ENCODE results near the gene RAB3A. TPM values are rescaled to one million over a fixed set of nuclear protein-coding genes. Genes with fewer than 3 reads are reported as not detected.

The RAB3A gene
- total RNA-seq, 2 donors from 2014 or later = 3.5 to 4.2 TPM

DNA sequence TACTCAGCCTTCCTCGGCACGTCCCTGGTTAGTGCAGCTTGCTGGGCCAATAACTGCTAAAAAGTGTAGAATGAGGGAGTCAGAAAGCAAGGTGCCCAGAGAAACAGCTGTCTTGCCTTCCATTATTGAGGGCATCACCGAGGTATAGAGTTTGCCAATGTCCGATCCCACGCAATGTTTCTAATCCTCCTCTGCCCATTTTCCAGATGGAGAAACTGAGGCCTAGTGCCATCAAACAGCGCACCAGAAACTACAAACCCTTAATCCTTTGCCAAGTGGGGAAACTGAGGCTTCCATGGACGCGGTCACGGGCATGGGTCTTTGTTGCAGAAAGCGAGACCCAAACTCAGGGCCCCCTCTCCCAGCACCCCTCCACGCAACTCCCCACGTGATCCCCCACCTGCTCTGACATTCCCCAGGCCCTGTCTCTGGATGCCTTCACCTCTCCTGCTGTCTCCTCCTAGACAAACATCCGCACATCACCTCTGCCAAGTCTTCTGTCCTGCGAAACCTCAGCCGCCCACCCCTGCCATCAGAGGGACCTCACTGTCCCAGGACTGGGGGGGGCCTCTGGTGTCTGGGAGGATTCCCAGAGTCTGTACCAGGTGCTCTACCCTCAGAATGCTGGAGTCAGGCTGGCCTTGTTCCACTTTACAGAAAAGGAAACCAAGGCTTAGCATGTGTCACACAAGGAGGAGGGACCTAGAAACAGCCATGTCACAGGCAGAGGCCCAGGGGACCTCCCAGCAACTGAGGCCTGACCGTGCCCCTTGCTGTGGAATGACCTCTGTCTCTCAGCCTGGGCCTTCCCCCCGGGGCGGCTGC, 23.3 kb upstream of the RAB3A start:
- no peaks in the 10 kb centered on the region for H3K36me3 ChIP-seq
- H3K27ac ChIP-seq = no peak overlapping the region
- no peaks in the 10 kb centered on the region for H3K9me3 ChIP-seq
- H3K27me3 ChIP-seq = peaks cover 18% of the 10 kb centered on the region
- no peak overlapping the region for H3K9ac ChIP-seq (ENCODE audit: low read depth in 2 of 2, low read length in 2 of 2)
- intact Hi-C loops (cut with DNase I) = no loop called here
- DNase-seq = no peak
- peaks cover 10% of the 10 kb centered on the region for H3K4me1 ChIP-seq
- TF ChIP-seq, protein P1, sequence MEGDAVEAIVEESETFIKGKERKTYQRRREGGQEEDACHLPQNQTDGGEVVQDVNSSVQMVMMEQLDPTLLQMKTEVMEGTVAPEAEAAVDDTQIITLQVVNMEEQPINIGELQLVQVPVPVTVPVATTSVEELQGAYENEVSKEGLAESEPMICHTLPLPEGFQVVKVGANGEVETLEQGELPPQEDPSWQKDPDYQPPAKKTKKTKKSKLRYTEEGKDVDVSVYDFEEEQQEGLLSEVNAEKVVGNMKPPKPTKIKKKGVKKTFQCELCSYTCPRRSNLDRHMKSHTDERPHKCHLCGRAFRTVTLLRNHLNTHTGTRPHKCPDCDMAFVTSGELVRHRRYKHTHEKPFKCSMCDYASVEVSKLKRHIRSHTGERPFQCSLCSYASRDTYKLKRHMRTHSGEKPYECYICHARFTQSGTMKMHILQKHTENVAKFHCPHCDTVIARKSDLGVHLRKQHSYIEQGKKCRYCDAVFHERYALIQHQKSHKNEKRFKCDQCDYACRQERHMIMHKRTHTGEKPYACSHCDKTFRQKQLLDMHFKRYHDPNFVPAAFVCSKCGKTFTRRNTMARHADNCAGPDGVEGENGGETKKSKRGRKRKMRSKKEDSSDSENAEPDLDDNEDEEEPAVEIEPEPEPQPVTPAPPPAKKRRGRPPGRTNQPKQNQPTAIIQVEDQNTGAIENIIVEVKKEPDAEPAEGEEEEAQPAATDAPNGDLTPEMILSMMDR (IDR thresholded peaks at IDR 0.05) = no peak
- H3K4me3 ChIP-seq = no peak overlapping the region

DNA sequence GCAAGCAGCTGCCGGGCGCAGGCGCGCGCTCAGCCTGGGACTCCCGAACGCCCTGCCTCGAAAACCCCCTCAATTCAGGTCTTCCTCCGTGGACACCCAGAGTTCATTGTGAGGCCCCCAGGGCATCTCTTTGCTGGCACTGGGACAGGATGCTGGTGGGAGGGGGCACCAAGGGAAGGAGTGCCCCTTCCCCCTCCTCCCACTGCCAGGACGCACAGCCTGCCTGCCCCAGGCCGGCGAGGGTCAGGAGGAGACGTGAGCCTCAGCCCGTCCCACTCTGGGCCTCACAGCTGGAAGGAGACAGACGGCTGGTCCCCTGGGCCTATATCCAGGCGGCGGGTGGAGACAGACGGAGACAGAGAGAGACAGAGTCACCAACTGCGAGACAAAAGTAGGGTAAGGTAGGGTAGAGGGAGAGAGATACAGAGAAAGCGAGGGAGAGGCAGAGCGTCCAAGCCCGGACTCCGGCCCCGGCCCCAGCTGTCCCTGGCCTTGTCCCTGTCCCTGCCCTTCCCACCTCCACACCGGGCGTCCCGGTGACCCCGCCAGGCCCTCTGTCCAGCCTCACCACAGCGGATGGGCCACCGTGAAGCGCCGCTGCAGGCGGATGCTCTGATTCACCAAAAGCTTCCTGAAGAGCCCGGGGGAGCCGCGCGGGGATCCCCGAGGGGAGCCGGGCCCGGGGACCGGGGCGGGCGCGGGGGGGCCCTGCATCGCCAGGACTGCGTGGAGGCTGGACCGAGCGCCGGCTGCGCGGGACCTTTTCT, 22.0 kb upstream of the RAB3A start, which contains the start of gene PDE4C:
Gene PDE4C (minus strand): TSS at position 737 of the 767 bp plus-strand sequence. CDS start 23 bp downstream, at position 714.
- intact Hi-C loops (cut with DNase I) = no loop called here
- H3K9ac ChIP-seq (ENCODE audit: low read depth in 2 of 2, low read length in 2 of 2) = peak within 1 kb of the TSS in 1 of 2 donors; percentile 2
- no peak within 1 kb of the TSS for H3K4me3 ChIP-seq
- H3K36me3 ChIP-seq = no peaks in the 10 kb centered on the region
- no peak within 1 kb of the TSS for H3K27ac ChIP-seq
- peaks cover 10% of the 10 kb centered on the region for H3K4me1 ChIP-seq
- no peaks in the 10 kb centered on the region for H3K9me3 ChIP-seq
- TF ChIP-seq, protein P1 (IDR thresholded peaks at IDR 0.05) = no peak
- peaks cover 18% of the 10 kb centered on the region for H3K27me3 ChIP-seq
- DNase-seq = no peak

DNA sequence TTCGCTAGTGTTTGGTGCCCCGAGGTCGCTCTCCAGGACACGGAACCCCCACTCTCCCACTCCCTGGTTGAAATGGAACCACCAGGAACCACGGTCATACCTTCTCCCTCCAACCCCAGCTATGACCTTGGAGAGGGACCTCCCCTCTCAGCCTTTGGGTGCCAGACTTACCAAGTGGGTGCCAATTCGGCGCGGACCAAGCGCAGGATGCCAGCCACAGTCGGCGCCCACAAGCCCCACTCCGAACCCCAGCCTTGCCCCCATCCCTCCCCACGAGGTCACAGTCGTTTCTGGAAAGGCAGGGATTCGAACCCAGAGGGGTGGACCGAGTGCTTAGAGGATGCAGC, 21.5 kb upstream of the RAB3A start:
- DNase-seq = no peak
- no peaks in the 10 kb centered on the region for H3K36me3 ChIP-seq
- no peak overlapping the region for H3K4me3 ChIP-seq
- TF ChIP-seq, protein P1 (IDR thresholded peaks at IDR 0.05) = no peak
- no peak overlapping the region for H3K27ac ChIP-seq
- no peaks in the 10 kb centered on the region for H3K9me3 ChIP-seq
- intact Hi-C loops (cut with DNase I) = no loop called here
- H3K27me3 ChIP-seq = peaks cover 18% of the 10 kb centered on the region
- H3K9ac ChIP-seq (ENCODE audit: low read depth in 2 of 2, low read length in 2 of 2) = peak overlapping the region in 1 of 2 donors; percentile 20
- H3K4me1 ChIP-seq = peaks cover 10% of the 10 kb centered on the region

DNA sequence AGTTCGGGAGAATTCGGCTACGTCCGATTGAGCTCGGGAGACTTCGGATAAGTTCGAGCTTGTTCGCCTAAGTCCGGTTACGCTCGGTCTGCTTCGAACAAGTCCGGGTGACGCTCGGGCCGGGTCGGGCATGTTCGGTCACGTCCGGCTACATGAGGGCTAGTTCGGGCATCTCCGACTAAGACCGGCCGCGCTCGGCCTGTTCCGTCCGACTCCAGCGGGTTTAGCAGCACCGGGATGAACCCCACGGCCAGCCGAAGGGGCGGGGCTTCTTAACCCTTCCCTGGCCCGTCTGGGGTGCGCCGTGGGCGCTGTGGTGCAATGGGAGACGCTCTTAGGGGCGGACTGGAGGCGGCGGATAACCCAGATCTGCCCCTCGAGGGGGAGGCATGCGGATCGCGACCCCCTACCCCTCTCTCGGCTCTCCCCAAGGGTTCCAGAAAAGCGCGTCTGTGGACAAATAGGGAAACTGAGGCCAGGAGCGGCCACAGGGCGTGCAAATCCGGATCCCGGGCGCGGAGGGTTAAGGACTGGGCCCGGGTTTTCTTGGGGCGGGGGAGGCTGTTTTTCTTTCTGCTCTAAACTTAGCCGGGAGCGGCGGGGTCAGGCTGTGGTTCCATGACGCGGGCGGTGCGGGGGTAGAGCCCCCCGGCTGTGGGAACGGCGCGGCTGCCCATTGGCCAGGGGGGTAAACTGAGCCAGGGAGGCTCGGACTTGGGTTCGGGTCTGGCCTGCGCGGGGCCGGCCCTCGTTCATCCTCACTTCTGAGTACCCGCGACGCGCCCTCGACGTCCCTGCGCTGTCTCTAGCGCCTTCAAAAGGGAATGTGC, 20.9 kb upstream of the RAB3A start:
- TF ChIP-seq, protein P1 (IDR thresholded peaks at IDR 0.05) = no peak
- intact Hi-C loops (cut with DNase I) = no loop called here
- Histone ChIP-seq H3K36me3 (no peaks in the 10 kb centered on the region), H3K27me3 (peaks cover 18% of the 10 kb centered on the region), H3K4me1 (peaks cover 10% of the 10 kb centered on the region), H3K9me3 (no peaks in the 10 kb centered on the region), H3K4me3 (peak overlapping the region; percentile 27), H3K27ac (no peak overlapping the region), H3K9ac (ENCODE audit: low read depth in 2 of 2, low read length in 2 of 2) (peak overlapping the region; percentile 58 to 65)
- DNase-seq = peak; percentile 94
